Measurements from ENCODE around the gene PDIA2. TPM values are rescaled to one million over a fixed set of nuclear protein-coding genes. Genes with fewer than 3 reads are reported as not detected.

The PDIA2 gene
- total and polyA plus RNA-seq, 2 donors (not counting 3 experiments of a cell fraction or from before 2014, with no cell fraction given): 0.63 TPM; not detected in 1

GRCh38 chr16:324451-325334, 41.7 kb downstream of the PDIA2 start:
- H3K4me1 ChIP-seq (ENCODE audit: control insufficient read depth, extremely low read depth, insufficient read depth, low read length): peaks cover 16% of the 10 kb centered on the region
- DNase-seq (ENCODE audit: low read depth, low spot score) (no peak), FAIRE-seq (no peak)
- dilution Hi-C loops (cut with MboI; ENCODE audit: extremely low pct_ligation_motif_present, low sequenced_read_pairs): no loop called here
- no peaks in the 10 kb centered on the region for H3K27me3 ChIP-seq (ENCODE audit: control insufficient read depth in 2 of 2, insufficient read depth in 2 of 2, low read length in 2 of 2)
- H3K36me3 ChIP-seq (ENCODE audit: control insufficient read depth in 2 of 2, extremely low read depth in 1 of 2, insufficient read depth in 2 of 2, low read length in 2 of 2): peaks cover 0 to 2% of the 10 kb centered on the region in 2 experiments
- H3K4me3 ChIP-seq (replicated peaks in 1 of 3; ENCODE audit: insufficient read depth in 1 of 3, low read depth in 1 of 3, low read length in 3 of 3): no peak overlapping the region
- POLR2A ChIA-PET: no interaction called here
- H2AFZ ChIP-seq (ENCODE audit: low read depth, low read length): no peak overlapping the region
- intact Hi-C loops (cut with micrococcal nuclease): no loop called here
- no TSS peak for BruUV-seq (replicated peaks)
- TF ChIP-seq POLR2AphosphoS5 (IDR thresholded peaks at IDR 0.05; ENCODE audit: insufficient read depth, low read depth, low read length) (no peak), POLR2A (IDR thresholded peaks at IDR 0.05; ENCODE audit: low read depth, low read length) (no peak), GATA2 (IDR thresholded peaks at IDR 0.05; ENCODE audit: insufficient read depth, insufficient read length, low read depth, low read length) (no peak), CTCF (IDR thresholded peaks at IDR 0.05; ENCODE audit: extremely low read depth in 1 of 2, insufficient read depth in 1 of 2, low read depth in 1 of 2, low read length in 2 of 2) (no peak), JUN (IDR thresholded peaks at IDR 0.05; ENCODE audit: borderline replicate concordance, insufficient read depth, insufficient read length, low read depth) (no peak), FOS (IDR thresholded peaks at IDR 0.05; ENCODE audit: borderline replicate concordance, insufficient read depth, low read length) (no peak), MYC (IDR thresholded peaks at IDR 0.05; ENCODE audit: low read depth, low read length) (no peak), EZH2 (IDR thresholded peaks at IDR 0.05; ENCODE audit: borderline replicate concordance, low read depth, low read length, severe bottlenecking) (no peak), MAX (IDR thresholded peaks at IDR 0.05; ENCODE audit: insufficient read depth, insufficient read length) (no peak)
- CTCF ChIA-PET: no interaction called here
- H3K4me2 ChIP-seq (ENCODE audit: insufficient read depth, low read length): no peak overlapping the region
- no peaks in the 10 kb centered on the region for H4K20me1 ChIP-seq (replicated peaks; ENCODE audit: control insufficient read depth, extremely low read depth, insufficient read depth, low read length)
- H3K27ac ChIP-seq (ENCODE audit: insufficient read depth, low read depth, low read length): no peak overlapping the region
- no peak overlapping the region for H3K9ac ChIP-seq (replicated peaks; ENCODE audit: extremely low read depth, insufficient read depth, low read length)
- no peaks in the 10 kb centered on the region for H3K9me1 ChIP-seq (replicated peaks; ENCODE audit: control insufficient read depth, extremely low read depth, insufficient read depth, low read length)
- no peaks in the 10 kb centered on the region for H3K9me3 ChIP-seq (replicated peaks; ENCODE audit: control insufficient read depth, insufficient read depth, low read length)
- H3K79me2 ChIP-seq (ENCODE audit: control insufficient read depth, insufficient read depth, low read length): peaks cover 57% of the 10 kb centered on the region
